NCI-H2227 (cell line): ENCODE data around the gene ITLN1.
"Not testable (repeated sequence)": the region's sequence is repeated elsewhere in the genome, so short reads cannot be mapped to it uniquely, and the experiment has no call there.

ENCODE experiments used
- DNase-seq: peaks from one replicate; lab custom pipeline; 2025; ENCODE audit not compliant: unreplicated experiment; lab: John Stamatoyannopoulos, UW

ITLN1 gene

DNA sequence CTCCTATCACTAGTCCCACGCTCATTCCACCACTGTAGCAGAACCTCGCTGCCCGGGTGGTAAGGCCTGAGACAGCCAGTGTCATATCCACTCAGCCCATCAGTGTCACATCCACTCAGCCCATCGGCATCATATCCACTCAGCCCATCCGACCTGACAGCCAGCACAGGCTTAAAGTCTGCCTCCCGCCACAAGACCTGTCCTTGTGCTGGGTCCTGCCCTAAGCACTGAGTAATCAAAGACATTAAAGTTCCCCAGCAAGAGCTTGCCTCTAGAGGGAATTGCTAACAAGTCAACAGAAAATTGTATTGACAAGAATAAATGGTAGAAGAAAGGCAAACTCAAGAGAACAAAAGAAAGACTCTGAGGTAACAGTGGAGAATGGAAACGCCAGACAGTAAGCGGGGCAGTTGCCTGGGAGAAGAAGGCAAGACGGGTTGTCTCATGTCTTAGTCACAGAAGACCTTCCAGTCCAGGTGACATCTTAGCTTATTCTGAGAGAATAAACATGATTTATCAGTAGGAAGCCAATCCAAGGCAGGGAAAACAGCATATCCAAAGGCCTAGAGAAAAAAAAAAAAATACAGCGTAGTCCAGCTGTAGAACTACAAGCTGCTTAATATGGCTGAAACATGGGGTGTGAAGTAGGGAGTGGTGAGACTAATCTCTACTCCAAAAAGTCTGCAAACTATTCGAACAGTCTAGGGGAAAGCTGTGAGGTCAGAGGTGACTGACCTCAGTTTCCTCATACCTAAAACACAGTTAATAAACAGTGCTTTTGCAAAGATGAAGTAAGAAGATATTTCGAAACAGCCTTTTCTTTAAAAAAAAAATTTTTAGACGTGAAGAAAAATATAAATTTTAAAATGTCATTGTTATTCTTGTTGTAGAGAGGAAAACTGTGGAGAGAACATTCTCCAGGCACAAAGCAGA, 1.1 kb downstream of the ITLN1 start:
- no peak for DNase-seq

DNA sequence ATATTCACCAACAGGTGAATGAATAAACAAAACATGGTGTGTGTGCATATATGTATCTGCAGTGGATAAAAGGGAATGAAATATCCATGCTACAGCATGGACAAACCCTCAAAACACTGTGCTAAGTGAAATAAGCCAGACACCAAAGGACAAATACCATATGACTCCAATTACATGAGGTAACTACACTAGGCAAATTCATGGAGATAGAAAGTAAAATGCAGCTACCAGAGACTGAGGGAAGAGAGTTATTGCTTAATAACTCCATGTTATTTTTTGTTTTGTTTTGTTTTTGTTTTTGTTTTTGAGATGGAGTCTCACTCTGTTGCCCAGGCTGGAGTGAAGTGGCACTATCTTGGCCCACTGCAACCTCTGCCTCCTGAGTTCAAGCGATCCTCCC, 2.4 kb downstream of the ITLN1 start:
- DNase-seq: no peak

DNA sequence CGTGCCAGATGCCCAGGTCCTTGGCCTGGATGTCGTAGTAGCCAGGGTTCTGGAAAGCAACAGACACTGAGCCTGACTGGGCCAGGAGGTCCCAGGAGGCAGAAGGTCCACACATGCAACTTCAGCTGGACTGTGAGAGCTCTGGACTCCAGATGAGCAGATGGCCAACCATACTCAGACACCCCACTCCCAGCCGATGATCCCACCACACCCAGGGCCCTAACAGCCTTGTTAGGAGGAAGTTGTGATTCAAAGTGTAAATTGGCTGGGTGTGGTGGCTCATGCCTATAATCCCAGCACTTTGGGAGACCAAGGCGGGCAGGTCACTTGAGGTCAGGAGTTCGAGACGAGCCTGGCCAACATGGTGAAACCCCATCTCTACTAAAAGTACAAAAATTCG, 3.7 kb downstream of the ITLN1 start:
- DNase-seq: not testable (repeated sequence)

DNA sequence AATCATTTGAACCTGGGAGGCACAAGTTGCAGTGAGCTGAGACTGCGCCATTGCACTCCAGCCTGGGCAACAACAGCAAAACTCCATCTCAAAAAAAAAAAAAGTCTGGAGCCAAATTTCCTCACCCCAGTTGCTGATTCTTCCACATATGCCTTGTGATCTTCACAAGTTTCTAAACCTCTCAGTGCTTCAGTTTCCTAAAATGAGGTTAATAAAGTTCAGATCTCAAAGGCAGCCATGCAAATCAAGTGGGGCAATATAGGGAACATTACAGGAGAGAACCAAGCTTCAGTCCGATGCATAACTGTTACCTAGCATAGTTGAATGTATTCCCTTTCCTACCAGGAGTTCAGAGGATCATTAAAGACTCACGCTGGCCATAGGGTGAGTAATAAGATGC, 4.8 kb downstream of the ITLN1 start:
- no peak for DNase-seq

DNA sequence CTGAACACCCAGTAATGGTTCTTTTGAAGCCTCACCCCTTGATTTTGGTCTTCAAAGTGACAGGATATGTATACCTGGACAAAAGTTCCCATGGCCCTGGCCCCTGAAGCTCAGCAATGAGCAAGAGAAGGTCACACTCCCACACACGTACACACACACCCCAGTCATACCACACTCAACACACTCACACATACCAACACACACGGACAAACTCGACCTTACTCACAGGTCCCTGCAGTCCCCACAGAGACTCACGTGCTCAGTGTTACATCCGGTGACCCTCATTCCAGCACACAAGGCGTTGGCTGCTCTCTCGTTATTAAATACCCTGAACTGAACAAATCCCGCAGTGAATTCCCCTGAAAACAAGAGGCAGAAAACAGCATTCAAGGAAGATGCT, 5.9 kb downstream of the ITLN1 start:
- no peak for DNase-seq

DNA sequence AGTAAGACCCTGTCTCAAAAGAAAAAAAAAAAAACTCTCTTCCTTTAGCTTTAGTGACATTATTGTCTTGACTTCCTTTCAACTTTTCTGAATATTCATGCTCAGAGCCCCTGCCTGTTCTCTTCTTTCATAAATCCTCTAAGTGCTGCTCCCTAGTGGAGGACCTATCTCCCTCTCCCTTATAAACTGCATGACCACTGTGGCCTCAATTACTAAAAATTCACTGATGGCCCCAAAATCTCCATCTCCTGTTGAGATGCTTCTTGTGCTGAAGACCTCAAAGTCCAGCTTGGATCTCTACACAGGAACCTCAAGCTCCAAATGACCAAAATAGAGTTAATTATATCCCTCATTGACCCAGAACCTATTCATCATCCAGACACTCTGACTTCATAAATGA, 7.8 kb downstream of the ITLN1 start:
- no peak for DNase-seq

DNA sequence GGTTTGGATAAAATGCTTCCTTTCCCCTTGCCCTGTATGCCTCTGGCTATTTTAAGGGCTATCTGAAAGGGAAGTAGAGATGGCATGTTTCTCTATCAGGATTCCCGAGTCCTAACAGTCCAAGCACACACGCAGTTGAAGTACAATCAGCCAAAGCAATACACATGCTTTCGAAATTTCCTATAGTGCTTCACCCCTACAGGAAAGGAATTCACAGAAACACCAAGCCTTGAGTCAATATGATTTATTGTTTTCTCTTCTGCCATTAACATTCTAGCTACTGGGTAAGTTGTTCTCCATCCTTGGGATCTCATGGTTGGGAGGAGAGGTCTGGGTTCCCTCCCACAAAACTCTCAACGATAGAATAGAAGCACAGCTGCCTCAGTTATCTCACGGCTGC, 8.7 kb downstream of the ITLN1 start:
- no peak for DNase-seq

DNA sequence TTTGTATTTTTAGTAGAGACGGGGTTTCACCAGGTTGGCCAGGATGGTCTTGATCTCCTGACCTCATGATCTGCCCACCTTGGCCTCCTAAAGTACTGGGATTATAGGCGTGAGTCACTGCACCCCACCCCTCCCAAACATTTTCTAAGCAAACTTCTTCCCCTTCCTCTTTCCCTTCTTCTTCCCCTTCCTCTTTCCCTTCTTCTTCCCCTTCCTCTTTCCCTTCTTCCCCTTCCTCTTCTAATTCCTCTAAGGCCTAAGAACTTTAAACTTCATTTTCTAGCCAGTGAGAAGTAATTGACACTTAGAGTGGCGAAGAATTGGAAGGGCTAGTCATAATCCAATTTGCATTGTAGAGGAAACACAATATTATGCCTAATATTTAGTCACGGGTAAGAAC, 9.4 kb downstream of the ITLN1 start:
- not testable (repeated sequence) for DNase-seq

DNA sequence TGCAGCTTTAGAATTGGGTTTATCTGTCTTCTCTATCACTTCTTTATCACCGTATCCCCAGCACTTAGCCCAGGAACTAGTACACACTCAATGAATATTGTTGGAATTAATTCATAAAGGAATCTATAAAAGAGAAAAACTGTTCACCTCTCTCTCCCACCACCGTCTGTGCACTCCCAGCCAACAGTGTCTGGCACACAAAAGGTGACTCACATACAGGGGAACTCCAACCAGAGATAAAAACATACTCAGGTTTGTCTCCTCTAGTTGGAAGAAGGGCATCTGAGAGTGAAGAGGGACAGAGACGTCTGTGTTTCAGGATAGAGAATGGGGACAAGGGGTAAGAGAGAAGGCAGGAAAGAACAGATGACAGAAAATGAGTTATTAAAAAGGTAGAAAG, 10.0 kb downstream of the ITLN1 start:
- DNase-seq: no peak

DNA sequence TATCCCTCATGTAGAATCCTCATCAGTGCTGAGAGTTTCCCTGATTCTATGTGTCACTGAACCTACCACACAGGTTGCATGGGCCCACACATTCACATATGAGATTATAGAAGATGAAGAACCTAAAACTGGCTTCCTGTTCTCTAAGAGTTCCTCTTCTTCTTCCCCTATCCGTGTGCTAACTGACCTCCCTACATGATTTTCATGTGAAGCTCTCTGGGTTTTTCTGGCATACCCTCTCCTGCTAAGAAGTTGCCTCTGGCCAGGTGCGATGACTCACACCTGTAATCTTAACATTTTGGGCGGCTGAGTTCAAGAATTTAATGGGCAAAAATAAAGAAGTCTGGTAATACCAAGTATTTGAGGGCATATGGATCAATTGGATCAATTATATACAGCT, 16.8 kb downstream of the ITLN1 start:
- no peak for DNase-seq

DNA sequence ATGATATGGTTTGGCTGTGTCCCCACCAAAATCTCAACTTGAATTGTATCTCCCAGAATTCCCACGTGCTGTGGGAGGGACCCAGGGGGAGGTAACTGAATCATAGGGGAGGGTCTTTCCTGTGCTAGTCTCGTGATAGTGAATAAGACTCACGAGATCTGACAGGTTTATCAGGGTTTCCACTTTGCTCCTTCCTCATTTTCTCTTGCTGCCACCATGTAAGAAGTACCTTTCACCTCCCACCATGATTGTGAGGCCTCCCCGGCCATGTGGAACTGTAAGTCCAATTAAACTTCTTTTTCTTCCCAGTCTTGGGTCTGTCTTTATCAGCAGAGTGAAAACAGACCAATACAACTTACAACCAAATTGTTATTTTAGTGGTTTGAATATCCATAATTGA, 17.3 kb downstream of the ITLN1 start:
- DNase-seq: not testable (repeated sequence)

DNA sequence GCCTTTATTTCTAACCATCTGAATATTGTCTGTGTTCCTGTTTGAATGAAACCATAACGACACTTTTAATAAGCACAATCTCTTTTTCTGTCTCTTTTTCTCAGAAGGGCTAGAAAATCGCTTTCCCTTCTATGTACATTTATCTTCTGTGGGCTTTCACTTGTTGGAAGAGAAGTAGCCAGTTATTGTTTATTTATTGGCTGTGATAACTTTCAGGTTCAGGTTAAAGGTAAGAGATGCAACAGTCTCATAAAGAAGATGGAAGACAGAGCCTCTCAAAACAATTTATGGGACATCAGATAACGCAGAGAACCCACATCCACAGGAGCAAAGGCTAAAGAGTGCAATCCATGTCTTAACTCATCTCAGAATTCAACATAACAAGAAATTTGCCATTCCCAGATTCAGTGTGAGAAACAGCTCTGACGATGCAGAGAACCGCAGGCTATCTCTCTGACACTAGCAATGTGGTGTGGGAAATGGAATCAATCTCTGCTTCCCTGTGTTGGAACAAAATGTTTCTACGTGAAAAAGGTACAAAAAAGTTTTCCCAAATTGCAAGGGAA, 18.2 kb downstream of the ITLN1 start:
- DNase-seq: no peak

DNA sequence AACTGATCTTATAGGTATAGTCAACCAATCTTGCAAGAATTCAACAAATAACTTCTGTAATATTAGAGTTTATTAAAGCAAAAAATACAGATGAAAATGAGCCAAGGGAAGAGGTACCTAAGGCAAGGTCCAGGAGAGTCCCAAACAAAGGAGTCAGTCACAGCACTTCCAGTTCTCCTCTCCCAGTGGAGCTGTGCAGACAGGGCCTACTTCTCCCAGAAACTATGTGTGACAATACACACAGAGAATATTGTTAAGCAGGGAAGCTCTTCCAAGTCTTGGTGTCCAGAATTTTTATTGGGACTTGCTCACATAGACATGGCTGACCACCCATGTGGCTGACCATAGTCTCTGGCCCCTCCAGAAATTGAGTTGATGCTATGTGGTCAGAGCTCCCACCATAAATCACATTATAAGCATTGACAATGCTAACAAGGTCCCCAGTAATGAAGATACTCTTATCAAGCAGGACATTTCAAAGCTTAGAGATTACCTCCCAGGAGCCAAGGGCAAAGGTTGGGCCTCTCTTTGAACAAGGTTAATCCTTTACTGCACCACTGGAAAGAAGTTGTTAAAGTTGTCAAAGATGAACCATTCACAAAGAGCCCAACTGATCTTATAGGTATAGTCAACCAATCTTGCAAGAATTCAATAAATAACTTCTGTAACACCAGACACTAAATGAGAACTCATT, 18.8 kb downstream of the ITLN1 start:
- no peak for DNase-seq

DNA sequence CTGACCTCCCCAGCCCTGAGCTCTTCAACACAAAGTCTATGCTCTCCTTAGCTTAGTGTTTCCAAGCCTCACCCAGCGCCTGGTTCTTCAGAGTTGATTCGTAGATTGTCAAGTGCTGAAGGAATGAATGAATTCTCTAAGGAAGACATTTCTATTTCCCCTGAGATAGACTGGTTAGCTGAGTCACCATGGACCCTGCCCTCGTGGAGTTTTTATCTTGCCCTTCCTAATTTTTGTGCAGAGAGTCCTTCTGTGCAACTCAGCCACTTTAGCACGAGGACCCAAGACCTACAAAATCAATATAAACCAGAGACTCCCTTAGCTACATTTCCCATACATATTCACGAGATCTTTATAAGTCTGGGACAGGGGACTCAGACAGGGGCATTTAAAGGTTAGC, 19.6 kb downstream of the ITLN1 start:
- no peak for DNase-seq

DNA sequence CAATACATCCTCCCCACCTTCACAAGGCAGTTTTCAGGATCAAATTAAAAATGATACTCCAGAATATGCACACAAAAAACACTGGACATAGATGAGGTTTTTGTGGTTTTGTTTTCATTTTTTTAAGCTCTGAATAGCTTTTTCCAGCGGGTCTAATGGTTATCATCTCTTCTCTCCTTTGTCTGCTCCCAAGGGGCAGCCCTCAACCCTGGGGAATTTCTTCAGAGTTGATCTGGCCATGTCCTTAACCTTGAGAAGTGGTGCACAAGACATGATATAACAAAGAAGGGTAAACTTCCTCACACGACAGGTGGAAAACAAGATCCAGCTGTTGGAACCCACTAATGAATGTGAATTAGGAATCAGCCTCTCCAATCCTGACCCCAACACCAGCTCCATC, 20.8 kb downstream of the ITLN1 start:
- no peak for DNase-seq

DNA sequence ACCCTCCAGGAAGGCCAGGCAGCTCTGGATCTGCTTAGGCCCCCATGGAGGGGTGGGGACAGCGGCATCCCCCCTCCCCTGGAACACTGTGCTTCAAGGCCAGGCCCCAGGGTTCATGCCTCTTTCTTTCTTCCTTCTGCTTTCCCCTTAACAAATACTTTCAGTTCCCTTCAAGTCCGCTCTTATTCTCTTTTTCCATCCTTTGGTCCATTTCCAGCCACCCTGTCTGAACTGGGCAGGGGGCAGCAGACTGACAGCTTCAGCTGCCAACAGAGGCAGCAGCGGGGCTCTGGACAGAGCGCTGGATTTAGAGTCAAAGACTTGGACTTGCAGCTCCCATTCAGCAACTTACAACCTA, 21.2 kb downstream of the ITLN1 start:
- no peak for DNase-seq

DNA sequence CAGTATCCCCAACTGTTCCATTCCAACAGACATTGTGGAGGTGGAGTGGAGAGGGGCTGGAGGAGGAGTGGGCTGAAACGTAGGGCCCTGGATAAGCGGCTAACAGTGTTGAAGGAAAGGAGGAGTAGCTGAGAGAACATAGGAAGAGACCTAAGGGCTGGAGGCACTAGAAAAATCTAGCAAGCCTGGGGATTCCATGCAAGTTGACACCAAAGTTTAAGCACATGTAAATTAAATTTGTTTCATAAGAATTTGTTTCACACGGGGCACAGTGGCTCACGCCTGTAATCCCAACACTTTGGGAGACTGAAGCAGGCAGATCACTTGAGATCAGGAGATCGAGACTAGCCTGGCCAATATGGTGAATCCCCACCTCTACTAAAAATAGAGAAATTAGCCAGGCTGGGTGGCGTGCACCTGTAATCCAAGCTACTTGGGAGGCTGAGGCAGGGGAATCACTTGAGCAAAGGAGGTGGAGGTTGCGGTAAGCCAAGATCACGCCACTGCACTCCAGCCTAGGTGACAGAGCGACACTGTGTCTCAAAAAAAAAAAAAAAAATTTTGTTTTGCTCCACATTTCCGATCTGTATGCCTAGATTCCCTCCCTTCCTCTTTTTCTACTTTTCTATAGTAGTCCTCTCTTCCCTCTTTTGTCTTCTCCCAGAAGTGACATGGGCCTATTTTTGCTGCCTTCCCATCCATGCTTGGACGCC, 21.8 kb downstream of the ITLN1 start:
- DNase-seq: no peak

DNA sequence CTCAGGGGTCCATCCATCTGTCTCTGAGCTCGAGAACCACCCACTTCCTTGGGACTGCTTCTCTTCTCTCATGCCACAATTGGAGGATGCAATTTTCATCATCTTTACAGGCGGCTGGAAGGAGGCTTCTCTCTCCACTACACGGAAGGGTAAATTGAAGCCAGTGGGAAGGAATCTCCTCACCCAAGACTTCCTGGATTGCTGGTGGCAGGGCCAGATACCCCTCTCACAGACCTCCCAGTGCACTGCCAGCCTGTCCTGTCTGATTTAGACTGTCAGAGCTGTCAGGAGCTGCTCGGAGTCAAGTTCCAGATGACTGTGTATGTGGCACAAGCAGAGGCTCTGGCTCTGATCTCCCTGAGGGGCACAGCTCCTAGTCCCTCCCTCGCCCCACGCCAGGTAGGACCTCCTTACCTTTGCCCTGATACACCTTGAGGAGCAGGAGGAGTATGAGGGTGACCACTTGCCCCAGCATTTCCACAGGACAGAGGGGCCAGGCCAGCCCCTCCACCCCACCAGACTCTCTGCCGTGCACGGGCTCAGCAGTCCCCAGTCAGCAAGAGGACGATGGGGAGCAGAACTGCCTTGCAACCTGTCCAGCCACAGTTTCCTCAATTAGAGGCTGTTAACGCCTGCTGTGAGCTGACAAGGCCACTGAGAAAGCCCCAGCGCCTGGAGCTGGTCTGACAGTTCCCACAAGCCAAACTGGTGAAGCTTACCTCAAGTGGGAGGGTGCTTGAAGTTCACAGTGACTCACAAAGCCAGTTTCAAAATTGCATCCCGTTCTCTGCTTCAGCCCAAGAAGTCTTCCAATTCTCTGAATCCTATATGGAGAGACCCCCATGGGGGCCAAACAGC, 22.5 kb downstream of the ITLN1 start, which contains the start of gene CD244:
CD244 (minus strand) TSS at position 685 of the 858 bp plus-strand sequence; CDS start at position 475, 210 bp downstream.
- DNase-seq: no peak

DNA sequence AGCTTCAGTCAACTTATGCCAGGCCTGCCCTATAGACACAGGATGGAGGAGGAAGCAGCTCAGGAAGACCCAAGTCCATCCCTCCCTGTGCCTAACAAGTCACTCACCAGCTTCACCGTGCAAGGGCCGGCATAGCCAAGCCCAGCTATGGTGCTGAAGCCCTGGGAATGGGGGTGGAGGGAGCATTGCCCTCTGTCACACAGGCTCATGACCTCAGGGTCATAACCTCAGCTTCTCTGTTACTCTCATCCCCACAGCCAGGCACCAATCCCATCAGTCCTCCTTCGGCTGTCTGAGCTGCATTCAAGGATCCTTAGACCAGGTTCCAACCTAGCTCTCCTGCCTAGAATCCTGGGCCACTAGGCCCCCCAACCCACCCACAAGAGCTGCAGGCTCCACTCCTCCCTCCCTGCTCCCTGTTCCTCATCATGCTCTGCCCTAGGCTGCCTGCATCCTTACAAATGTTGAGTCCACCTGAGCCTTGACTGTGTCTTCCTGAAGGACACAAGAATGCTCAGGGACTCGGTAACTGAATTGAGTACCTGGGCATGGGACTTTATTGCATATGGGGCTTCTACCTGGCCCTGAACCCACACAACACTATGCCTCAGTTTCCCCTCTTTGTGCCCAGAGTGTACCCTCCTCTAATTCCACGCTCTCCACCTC, 24.0 kb downstream of the ITLN1 start:
- no peak for DNase-seq

DNA sequence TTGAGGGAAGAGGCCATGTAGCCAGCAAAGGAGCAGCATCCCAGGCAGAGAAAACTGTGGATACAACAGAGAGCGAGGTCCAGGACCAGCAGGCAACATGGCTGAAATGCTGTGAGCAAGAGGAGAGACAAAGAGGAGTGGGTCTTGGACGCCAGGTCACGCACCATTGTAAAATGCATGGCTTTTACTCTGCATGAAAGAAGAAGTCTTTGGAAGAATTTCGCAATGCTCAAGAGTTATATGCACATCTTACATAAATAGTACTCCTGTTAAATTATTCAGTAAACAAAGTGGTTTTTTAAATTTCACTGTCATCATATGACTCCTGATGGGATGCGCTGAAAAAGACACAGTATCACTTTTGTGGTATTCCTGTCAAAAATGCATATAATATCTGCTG, 25.8 kb downstream of the ITLN1 start:
- DNase-seq: no peak
